IPS-15b (cell line): ENCODE results near the gene KRT3.
"Not testable (repeated sequence)": the region's sequence is repeated elsewhere in the genome, so short reads cannot be mapped to it uniquely, and the experiment has no call there.

Experiments used
- H3K27me3 ChIP-seq: one replicate; pipeline ENCODE4 v1.6.1; 2013; ENCODE audit warnings: low read length; ENCODE audit not compliant: control insufficient read depth, insufficient read depth
- H3K36me3 ChIP-seq: one replicate; pipeline ENCODE4 v1.6.1; 2013; ENCODE audit warnings: low read length; ENCODE audit not compliant: control insufficient read depth, insufficient read depth
- H3K4me1 ChIP-seq: one replicate; pipeline ENCODE4 v1.6.1; 2013; ENCODE audit warnings: mild to moderate bottlenecking, low read length; ENCODE audit not compliant: control insufficient read depth, insufficient read depth
- H3K4me3 ChIP-seq: one replicate; pipeline ENCODE4 v1.5.1; 2013; ENCODE audit warnings: low read depth, low read length
- H3K9ac ChIP-seq: one replicate; pipeline ENCODE4 v1.6.1; 2013; ENCODE audit warnings: low read depth, mild to moderate bottlenecking, low read length
- H3K9me3 ChIP-seq: one replicate; pipeline ENCODE4 v1.6.1; 2013; ENCODE audit warnings: mild to moderate bottlenecking, low read length; ENCODE audit not compliant: control insufficient read depth, insufficient read depth

The KRT3 gene

DNA sequence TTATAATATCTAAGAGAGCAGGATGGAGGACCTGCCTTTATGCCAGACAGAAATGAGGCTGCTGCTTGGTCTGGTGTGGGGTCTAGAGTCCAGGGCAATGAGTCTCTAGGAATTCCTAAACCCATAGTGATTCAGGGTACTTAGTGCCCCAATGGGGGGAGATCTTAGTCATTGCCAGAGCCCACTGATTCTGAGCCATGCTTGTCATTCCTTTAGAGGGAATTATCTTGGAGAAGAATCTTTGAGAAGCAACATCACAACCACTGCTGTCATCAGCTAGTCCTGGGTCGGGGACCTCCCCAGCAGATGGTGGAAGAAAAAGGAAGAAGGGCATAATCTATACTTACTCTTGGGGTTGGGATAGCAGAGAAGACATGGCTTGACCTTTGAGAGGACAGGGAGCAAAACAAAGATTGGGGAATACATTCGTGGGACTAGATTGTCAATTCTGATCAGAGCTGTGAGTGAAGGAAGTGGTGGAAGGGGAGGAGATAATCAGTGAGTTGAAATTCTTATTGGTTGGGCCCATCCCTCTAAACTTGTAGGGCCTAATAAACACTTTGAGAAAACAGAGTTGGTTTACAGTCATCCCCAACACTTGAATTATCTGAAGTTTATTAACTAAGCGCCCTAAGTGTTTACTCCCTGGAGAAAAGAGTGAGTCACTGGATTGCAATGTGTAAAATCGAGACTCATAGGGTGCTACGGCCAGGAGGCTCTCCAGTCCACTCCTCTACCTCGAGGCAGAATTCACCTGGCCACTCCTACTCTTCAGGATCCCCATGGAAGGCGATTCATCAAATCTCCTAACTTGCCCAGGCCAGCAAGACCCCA is 3.0 kb upstream of the KRT3 start:
- no peak overlapping the region for H3K9ac ChIP-seq
- peaks cover 8% of the 10 kb centered on the region for H3K4me1 ChIP-seq
- H3K9me3 ChIP-seq: no peaks in the 10 kb centered on the region
- no peak overlapping the region for H3K4me3 ChIP-seq
- H3K27me3 ChIP-seq: no peaks in the 10 kb centered on the region
- no peaks in the 10 kb centered on the region for H3K36me3 ChIP-seq

DNA sequence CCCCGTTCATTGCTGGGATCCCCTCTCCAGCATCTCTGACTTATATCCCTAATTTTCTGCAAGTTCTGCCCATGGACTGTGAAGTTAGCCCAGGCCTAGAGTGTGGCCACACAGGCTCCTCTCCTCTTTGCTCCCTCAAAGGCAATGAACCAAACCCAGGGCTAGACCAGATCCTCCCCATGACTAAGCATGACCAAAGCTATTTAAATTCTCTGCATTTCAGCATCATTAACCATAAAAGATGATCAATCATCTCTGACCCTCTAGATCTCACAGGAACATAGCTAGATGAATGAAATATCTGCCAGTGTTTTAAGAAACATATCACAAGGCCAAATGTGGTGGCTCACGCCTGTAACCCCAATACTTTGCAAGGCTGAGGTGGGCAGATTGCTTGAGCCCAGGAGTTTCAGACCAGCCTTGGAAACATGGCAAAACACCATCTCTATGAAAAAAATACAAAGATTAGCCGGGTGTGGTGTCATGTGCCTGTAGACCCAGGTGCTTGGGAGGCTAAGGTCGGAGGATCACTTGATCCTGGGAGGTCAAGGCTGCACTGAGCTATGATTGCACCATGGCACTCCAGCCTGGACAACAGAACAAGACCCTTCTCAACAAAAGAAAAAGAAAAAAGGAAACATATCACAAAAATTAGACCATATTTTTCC is 2.2 kb upstream of the KRT3 start:
- H3K9ac ChIP-seq: no peak overlapping the region

DNA sequence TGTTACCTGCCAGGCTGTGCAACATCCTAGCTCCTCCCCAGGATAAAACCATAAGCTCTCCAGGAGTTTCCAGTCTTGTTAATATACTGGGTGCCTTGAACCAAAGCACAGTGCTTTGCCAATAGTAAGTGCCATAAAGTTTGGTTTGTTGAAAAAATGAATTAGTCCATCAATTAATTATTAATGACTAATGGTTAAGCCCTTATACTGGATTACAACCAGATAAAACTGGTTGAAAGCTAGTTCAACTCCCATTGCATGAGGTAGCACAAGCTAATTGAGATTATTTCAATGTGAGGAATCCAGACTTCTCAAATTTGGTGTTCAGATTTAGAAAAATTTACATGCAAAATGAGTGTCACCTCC is 1.6 kb upstream of the KRT3 start:
- Histone ChIP-seq H3K4me1 (peaks cover 8% of the 10 kb centered on the region), H3K36me3 (no peaks in the 10 kb centered on the region), H3K9me3 (no peaks in the 10 kb centered on the region), H3K4me3 (no peak overlapping the region), H3K9ac (no peak overlapping the region), H3K27me3 (no peaks in the 10 kb centered on the region)

More for the DNA sequence above, 2.2 kb upstream of the KRT3 start:
- Histone ChIP-seq H3K9me3 (no peaks in the 10 kb centered on the region), H3K4me3 (no peak overlapping the region), H3K4me1 (peaks cover 8% of the 10 kb centered on the region), H3K27me3 (no peaks in the 10 kb centered on the region), H3K36me3 (no peaks in the 10 kb centered on the region)

DNA sequence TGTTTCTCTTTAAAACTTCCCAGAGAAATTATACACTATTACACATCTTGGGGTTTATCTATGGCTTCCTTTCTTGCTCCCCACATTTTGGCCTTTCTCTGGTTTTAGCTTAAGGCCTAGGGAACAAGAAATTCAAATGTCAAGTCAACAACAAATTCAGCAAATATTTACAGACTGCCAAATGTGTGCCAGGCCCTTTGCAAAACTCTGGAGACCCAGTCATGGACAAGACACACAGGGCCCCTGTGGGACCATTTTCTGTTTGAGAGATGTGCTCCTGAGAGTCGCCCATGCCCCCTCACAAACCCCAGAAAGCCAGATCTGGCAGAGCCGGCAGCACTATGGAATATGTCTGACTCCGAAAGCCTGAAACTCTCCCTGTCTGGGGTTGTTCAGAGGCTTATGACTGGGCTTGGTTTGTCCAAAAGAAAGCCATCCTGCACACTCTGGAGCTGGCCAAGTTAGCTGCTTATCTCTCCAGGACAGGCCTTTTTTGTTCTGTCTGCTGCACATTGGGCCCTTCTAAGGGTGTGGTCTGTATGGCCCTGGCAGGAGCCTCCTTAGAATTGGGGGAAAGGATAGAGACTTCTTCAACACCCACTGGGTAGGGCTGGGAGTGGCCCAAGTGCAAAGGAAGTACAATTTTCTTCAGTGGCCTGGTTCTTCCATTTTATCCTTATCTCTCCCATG is 1.1 kb upstream of the KRT3 start:
- H3K9ac ChIP-seq: no peak overlapping the region
- no peaks in the 10 kb centered on the region for H3K36me3 ChIP-seq
- no peaks in the 10 kb centered on the region for H3K9me3 ChIP-seq
- no peak overlapping the region for H3K4me3 ChIP-seq
- H3K4me1 ChIP-seq: peaks cover 8% of the 10 kb centered on the region
- no peaks in the 10 kb centered on the region for H3K27me3 ChIP-seq

DNA sequence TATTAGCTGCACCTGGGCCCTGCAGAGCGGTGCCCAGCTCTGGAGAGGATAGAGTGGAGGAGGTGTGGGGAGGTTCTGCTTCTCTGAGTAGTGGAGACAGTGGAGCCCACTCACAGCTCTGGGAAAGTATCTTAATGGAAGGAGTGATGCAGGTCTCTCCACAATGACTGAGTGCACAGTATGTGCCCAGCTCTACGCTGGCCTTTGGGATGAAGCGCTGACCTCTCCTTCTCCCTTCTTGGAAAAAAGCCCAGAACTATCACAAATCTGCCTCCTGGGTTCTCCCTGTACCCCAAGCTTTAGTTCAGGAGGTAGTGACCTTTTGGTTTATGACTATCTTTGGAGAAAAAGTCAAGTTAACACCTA is 495 bp upstream of the KRT3 start:
- Histone ChIP-seq H3K9ac (no peak overlapping the region), H3K27me3 (no peaks in the 10 kb centered on the region), H3K4me3 (no peak overlapping the region), H3K4me1 (peaks cover 7% of the 10 kb centered on the region), H3K36me3 (no peaks in the 10 kb centered on the region), H3K9me3 (no peaks in the 10 kb centered on the region)

DNA sequence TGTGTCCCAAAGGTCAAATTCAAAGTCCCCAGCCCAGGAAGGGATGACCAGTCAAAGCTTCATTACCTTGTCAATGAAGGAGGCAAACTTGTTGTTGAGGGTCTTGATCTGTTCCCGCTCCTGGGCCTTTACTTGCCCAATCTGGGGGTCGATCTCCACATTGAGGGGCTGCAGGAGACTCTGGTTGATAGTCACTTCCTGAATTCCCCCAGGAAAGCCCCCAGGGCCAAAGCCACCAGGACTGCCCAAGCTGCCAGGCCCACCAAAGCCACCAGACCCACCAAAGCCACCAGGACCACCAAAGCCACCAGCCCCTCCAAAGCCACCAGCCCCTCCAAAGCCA is 614 bp downstream of the KRT3 start:
- H3K9ac ChIP-seq, H3K36me3 ChIP-seq, H3K4me3 ChIP-seq, H3K27me3 ChIP-seq, H3K4me1 ChIP-seq, H3K9me3 ChIP-seq: not testable (repeated sequence)

DNA sequence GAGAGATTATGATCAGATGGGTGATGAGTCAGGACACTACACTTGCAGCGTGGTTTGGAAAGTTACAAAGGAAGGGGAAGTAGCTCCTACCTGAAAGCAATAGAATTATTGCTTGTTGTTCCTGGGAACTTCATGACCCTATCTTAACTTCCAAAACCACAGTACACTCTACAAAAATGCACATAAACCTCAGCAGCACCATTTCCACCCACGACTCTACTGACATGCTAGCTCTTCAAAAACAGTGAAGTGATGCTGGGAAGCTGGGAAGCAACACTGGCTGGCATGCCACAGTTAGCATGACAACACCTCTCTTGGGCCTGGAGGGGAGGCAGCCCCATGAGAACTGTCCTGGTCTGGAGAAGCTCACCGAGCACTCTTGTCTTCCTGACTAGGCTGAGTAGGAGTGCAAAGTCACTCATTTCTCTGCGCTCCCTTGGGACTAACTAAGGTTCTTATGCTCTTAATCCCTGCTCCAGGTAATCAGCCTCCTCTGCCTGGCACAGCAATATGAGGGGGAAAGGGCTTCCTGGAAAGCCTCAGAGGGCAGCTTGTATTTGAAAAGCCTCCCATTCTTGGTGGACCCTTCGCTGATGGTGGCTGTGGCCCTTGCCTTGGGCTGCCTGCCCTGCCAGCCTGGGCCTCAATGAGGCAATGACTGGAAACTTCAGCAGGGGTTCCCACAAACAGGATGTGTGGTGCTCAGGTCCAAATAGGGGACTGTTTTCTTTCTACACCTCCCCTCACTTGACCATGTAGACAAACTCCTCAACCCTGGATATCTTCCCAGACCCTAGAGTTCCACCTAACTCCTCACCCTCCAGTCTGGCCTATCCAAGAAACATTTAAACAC is 1.2 kb downstream of the KRT3 start:
- no peaks in the 10 kb centered on the region for H3K9me3 ChIP-seq
- H3K4me1 ChIP-seq: peaks cover 2% of the 10 kb centered on the region
- H3K4me3 ChIP-seq: no peak overlapping the region
- H3K27me3 ChIP-seq: no peaks in the 10 kb centered on the region
- no peak overlapping the region for H3K9ac ChIP-seq
- no peaks in the 10 kb centered on the region for H3K36me3 ChIP-seq

DNA sequence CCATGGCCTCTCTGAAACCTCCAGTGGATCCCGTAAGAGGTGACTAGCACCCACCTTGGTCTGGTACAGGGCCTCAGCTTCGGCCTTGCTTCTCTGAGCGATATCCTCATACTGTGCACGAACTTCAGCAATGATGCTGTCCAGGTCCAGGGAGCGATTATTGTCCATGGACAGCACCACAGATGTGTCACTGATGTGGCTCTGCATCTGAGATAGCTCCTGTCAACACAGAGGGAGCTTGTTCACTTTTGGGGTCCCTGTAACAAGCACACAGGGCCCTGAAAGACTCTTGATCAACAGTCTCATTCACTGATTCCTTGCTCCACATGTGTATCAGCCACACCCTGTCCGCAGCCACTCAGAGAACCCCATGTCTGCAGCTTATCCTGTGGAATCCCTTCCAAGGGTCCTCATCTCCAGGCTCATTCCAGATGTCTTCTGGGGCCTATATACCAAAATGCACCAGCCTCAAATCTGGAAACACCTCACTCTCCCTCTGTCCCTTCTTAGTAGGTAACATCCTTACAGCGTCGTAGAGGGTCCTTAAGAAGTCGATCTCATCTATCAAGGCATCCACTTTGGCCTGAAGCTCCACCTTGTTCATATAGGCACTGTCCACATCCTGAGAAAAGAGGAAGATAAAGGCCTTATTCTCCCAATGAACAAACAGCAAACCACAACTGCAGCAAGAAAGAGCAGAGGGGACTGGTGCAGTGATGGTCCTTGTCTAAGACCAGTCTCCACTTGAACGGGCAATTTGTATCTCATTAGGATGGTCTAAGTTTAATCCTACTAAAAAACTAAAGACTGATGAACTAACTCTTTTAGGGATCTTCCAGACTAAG is 3.5 kb downstream of the KRT3 start:
- H3K4me3 ChIP-seq: no peak overlapping the region
- no peaks in the 10 kb centered on the region for H3K9me3 ChIP-seq

DNA sequence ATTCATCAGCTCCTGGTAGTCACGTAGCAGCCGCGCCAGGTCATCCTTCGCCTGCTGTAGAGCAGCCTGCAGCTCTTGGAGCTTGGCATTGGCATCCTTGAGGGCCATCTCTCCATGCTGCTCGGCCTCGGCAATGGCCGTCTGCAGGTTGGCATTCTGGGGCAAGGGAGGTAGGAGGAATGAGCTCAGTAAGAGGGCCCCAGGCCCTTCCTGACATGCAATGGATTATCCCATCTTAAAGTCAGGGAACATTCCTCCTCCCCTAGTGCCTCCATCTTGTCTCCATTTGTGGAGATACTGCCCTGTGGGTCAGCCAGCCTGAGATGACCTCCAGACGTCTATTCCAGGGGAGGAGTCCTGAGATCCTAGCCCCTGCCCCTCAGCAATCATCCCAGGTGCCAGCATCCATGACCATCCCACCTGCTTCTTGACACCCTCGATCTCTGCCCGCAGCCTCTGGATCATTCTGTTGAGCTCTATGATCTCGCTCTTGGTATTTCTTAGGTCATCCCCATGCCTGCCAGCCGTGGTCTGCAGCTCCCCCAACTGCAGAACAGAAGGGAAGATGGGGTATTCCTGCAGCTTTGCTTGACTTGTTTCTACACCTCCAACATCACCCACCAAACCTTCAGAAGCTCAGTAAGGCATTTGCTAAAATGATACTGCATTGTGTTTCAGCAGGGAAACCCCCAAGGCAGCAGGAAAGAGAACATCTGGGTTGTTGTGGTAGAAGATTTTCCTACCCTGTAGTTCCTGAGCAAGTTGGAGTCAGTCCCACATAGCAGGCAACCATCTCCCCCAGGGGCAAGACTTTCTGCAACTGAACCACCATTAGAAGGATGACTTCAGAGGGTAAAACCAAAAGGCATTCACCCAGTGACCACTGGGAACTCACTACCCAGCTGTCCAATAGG is 4.4 kb downstream of the KRT3 start:
- H3K4me1 ChIP-seq: no peaks in the 10 kb centered on the region
- no peaks in the 10 kb centered on the region for H3K27me3 ChIP-seq
- no peak overlapping the region for H3K4me3 ChIP-seq
- no peaks in the 10 kb centered on the region for H3K36me3 ChIP-seq
- H3K9me3 ChIP-seq: no peaks in the 10 kb centered on the region
- no peak overlapping the region for H3K9ac ChIP-seq

More for the DNA sequence above, 3.5 kb downstream of the KRT3 start:
- no peaks in the 10 kb centered on the region for H3K27me3 ChIP-seq
- H3K4me1 ChIP-seq: no peaks in the 10 kb centered on the region
- H3K36me3 ChIP-seq: no peaks in the 10 kb centered on the region
- H3K9ac ChIP-seq: no peak overlapping the region

DNA sequence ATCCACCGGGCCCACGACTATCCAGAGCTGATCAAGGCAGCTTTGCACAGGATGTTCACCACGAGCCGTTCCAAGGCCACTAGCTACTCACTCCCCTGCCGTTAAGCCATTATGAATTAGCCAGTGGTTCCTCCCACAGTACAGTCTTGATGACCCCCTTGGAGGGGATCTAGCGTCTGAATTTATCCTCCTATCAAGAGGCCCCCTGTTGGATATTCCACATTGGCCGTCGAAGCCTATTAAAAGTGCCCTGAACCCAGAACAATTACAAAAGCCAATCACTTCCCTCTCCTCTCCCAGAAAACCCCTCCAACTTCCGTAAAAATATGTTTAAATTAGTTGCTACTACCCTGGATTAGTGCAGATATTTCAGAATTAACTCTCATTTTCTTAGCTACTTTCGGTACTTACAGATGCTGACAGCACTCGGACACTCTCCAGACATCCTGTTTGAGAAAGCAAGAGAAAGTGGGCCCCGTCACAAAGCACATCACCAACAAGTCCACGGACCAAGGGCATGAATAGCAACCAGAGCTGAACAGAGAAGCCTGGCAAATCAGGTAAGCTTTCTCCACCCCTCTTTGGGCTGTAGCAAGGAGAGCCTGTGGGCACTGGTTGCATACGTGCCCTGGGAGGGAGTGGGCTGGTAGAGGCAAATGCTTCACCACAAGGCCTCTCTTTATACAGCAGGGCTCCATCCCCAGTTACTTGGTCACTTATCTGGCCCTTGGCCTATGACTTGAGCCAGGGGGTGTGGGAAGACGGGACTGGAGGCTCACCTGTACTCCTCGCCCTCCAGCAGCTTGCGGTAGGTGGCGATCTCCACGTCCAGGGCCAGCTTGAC is 5.3 kb downstream of the KRT3 start:
- Histone ChIP-seq H3K4me1 (no peaks in the 10 kb centered on the region), H3K9me3 (no peaks in the 10 kb centered on the region), H3K27me3 (no peaks in the 10 kb centered on the region), H3K36me3 (no peaks in the 10 kb centered on the region), H3K9ac (no peak overlapping the region), H3K4me3 (no peak overlapping the region)
